Hepatocyte (in vitro differentiated cells): ENCODE measurements around the gene NLRP12.

Experiments
- EZH2 ChIP-seq: fragments of 200-600 bp; sonication (generic); IDR thresholded peaks from 2 replicates; pipeline ENCODE4 v1.6.1; 2016; ENCODE audit warnings: antibody characterized with exemption, mild to moderate bottlenecking, borderline replicate concordance
- EZH2phosphoT487 ChIP-seq: fragments of 200-600 bp; sonication (generic); IDR thresholded peaks from one replicate; pipeline ENCODE4 v1.6.1; 2018; ENCODE audit warnings: antibody characterized with exemption, mild to moderate bottlenecking, low read depth, moderate library complexity; ENCODE audit not compliant: unreplicated experiment, severe bottlenecking
- TF ChIP-seq, protein P1 (sequence below): fragments of 200-600 bp; sonication (generic); IDR thresholded peaks from 2 replicates; pipeline ENCODE4 v1.5.1; 2016; ENCODE audit warnings: antibody characterized with exemption, mild to moderate bottlenecking; ENCODE audit not compliant: poor library complexity

DNA sequence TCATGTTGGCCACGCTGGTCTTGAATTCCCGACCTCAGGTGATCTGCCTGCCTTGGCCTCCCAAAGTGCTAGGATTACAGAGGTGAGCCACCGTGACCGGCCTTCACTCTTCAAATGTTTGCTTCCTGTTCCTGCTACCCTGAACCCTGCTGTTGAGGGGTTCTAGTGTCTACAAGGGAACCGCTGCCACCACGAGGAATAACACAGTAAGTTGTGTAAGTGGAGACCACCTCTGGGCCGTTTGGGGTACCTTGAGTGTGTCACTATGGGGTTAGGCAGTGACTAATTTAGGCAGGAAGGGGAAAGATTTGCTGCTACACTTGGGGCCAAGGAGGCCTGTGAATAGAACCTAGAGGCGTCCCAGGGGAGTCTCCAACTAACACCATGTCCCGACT, 41.4 kb upstream of the NLRP12 start:
- TF ChIP-seq, protein P1, sequence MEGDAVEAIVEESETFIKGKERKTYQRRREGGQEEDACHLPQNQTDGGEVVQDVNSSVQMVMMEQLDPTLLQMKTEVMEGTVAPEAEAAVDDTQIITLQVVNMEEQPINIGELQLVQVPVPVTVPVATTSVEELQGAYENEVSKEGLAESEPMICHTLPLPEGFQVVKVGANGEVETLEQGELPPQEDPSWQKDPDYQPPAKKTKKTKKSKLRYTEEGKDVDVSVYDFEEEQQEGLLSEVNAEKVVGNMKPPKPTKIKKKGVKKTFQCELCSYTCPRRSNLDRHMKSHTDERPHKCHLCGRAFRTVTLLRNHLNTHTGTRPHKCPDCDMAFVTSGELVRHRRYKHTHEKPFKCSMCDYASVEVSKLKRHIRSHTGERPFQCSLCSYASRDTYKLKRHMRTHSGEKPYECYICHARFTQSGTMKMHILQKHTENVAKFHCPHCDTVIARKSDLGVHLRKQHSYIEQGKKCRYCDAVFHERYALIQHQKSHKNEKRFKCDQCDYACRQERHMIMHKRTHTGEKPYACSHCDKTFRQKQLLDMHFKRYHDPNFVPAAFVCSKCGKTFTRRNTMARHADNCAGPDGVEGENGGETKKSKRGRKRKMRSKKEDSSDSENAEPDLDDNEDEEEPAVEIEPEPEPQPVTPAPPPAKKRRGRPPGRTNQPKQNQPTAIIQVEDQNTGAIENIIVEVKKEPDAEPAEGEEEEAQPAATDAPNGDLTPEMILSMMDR = no peak
- TF ChIP-seq EZH2phosphoT487 (no peak), EZH2 (no peak)
